Left ventricle myocardium inferior (tissue), 1 donor: ENCODE data around the gene SMPDL3A. TPM values are rescaled to one million over a fixed set of nuclear protein-coding genes. Genes with fewer than 3 reads are reported as not detected.

Experiments
- DNase-seq: peaks from one replicate; pipeline ENCODE4 v3.0.0-alpha.2; 2020
- H3K27ac ChIP-seq: fragments of 200-600 bp; replicated peaks from 2 replicates; pipeline ENCODE4 v1.8.0; 2021
- H3K27me3 ChIP-seq: fragments of 200-600 bp; 2 replicates; pipeline ENCODE4 v1.8.0; 2021; ENCODE audit warnings: low read depth
- H3K36me3 ChIP-seq: fragments of 200-600 bp; 2 replicates; pipeline ENCODE4 v1.8.0; 2021
- H3K4me1 ChIP-seq: fragments of 200-600 bp; 2 replicates; pipeline ENCODE4 v1.8.0; 2021
- H3K4me3 ChIP-seq: fragments of 200-600 bp; 2 replicates; pipeline ENCODE4 v1.8.0; 2021; ENCODE audit warnings: mild to moderate bottlenecking, moderate library complexity
- H3K9me3 ChIP-seq: fragments of 200-600 bp; replicated peaks from 2 replicates; pipeline ENCODE4 v1.8.0; 2021
- CTCF ChIP-seq: fragments of 200-600 bp; IDR thresholded peaks from 2 replicates; pipeline ENCODE4 v1.8.0; 2021; ENCODE audit warnings: antibody characterized with exemption, mild to moderate bottlenecking, borderline replicate concordance
- intact Hi-C: fragments of 100-400 bp; cut with micrococcal nuclease; formaldehyde crosslinking; loops from one replicate; pipeline ENCODE4 v1.11.0; 2022
- total RNA-seq: library from RNA; stranded (reverse); fragmentation: NEBNext Ultra II Directional; extraction: Animal tissue kit (Norgen Biotek cat#: 25700); gene quantifications from one replicate; pipeline ENCODE4 v1.2.1, GENCODE V29; 2021
- donor health status: DM: no; HTN: yes; CAD: no; lungs with severe emphysema.

SMPDL3A gene
- total RNA-seq, 1 donor from 2014 or later, result 3.8 TPM

GRCh38 chr6:122798099-122798641 lies 9.1 kb downstream of the SMPDL3A start:
- Histone ChIP-seq H3K4me1 (peaks cover 9% of the 10 kb centered on the region), H3K27ac (no peak overlapping the region), H3K9me3 (no peaks in the 10 kb centered on the region), H3K4me3 (no peak overlapping the region), H3K36me3 (peaks cover 19% of the 10 kb centered on the region), H3K27me3 (no peaks in the 10 kb centered on the region)
- no peak for TF ChIP-seq CTCF
- intact Hi-C loops, result no loop called here
- no peak for DNase-seq

- DNase-seq, result no peak
- Histone ChIP-seq H3K9me3 (no peaks in the 10 kb centered on the region), H3K36me3 (peaks cover 23% of the 10 kb centered on the region), H3K4me1 (peaks cover 9% of the 10 kb centered on the region), H3K4me3 (no peak overlapping the region), H3K27me3 (no peaks in the 10 kb centered on the region), H3K27ac (no peak overlapping the region)
- intact Hi-C loops, result no loop called here
- no peak for TF ChIP-seq CTCF
Measured at GRCh38 chr6:122799140-122799745, 10.2 kb downstream of the SMPDL3A start.

GRCh38 chr6:122799916-122800686 lies 11.0 kb downstream of the SMPDL3A start:
- no peak overlapping the region for H3K4me3 ChIP-seq
- H3K27ac ChIP-seq, result no peak overlapping the region
- H3K4me1 ChIP-seq, result peaks cover 9% of the 10 kb centered on the region
- intact Hi-C loops, result no loop called here
- no peaks in the 10 kb centered on the region for H3K27me3 ChIP-seq
- DNase-seq, result no peak
- TF ChIP-seq CTCF, result no peak
- H3K9me3 ChIP-seq, result no peaks in the 10 kb centered on the region
- peaks cover 29% of the 10 kb centered on the region for H3K36me3 ChIP-seq

- Histone ChIP-seq H3K4me1 (peaks cover 9% of the 10 kb centered on the region), H3K27ac (no peak overlapping the region), H3K4me3 (no peak overlapping the region), H3K36me3 (peaks cover 37% of the 10 kb centered on the region), H3K9me3 (no peaks in the 10 kb centered on the region), H3K27me3 (no peaks in the 10 kb centered on the region)
- no peak for TF ChIP-seq CTCF
- intact Hi-C loops, result no loop called here
- no peak for DNase-seq
Measured at GRCh38 chr6:122800906-122801305, 11.8 kb downstream of the SMPDL3A start.

- H3K27ac ChIP-seq, result no peak overlapping the region
- H3K36me3 ChIP-seq, result peaks cover 40% of the 10 kb centered on the region
- H3K27me3 ChIP-seq, result no peaks in the 10 kb centered on the region
- no peaks in the 10 kb centered on the region for H3K9me3 ChIP-seq
- no peak for DNase-seq
- TF ChIP-seq CTCF, result no peak
- no peak overlapping the region for H3K4me3 ChIP-seq
- peaks cover 9% of the 10 kb centered on the region for H3K4me1 ChIP-seq
- intact Hi-C loops, result no loop called here
Measured at GRCh38 chr6:122801397-122801796, 12.3 kb downstream of the SMPDL3A start.
